GM18951 (cell line): ENCODE results near the gene RCOR3.
"Not testable (repeated sequence)": the region's sequence is repeated elsewhere in the genome, so short reads cannot be mapped to it uniquely, and the experiment has no call there.

Experiments
- POLR2A ChIP-seq: IDR thresholded peaks from 4 replicates; pipeline ENCODE4 v1.6.1; 2011; ENCODE audit warnings: mild to moderate bottlenecking; ENCODE audit not compliant: insufficient read length, insufficient read depth; ENCODE audit errors: extremely low read depth
- in situ Hi-C: fragments of 300-500 bp; cut with MboI; formaldehyde crosslinking; loops from one replicate; pipeline ENCODE4 v1.12.0; 2022; ENCODE audit warnings: low sequenced_read_pairs, mixed read lengths, inconsistent platforms; ENCODE audit not compliant: unreplicated experiment

The RCOR3 gene

DNA sequence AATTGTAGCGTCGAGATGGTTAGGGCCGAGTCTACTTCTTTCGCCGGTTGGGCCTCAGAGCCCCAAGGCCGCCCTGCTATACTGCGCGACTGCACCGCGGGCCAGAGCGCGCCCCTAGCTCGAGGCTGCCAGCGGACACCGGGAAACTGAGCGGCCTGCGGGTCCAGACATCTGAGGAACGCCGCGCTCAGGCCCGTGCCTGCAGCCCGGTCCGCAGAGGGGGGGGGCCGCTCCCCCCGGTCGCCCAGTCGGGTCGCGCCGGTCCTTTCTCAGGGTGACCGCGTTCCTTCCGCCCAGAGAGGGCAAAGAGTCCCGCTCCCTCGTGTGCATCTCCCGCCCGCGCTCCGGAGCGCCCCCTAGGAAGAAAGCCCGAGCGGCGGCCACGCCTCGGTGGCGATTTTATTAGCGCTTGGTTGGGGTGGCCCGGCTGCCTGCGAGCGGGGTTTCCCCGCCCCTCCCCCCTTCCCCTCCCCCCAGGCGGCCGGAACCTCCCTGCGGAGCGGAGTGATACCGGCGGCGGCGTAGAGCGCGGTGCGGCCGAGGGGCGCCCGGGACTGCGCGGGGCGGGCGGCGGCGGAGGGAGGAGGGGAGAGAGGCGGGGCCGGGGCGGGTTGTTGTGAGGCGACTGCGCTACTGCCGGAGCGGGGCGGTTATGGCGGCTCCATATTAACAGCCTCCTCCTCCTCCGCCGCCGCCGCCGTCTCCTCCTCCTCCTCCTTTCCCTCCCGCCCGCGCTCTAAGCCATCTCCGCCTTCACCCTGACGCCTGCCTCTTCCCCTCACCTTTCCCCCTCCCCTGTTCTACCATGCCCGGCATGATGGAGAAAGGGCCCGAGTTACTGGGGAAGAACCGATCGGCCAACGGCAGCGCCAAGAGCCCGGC, at the start of gene RCOR3:
Gene RCOR3 (plus strand): TSS at position 611 of the 882 bp plus-strand sequence. CDS start 195 bp downstream, at position 806.
- peak; percentile 74 for TF ChIP-seq POLR2A
- in situ Hi-C loops = no loop called here

DNA sequence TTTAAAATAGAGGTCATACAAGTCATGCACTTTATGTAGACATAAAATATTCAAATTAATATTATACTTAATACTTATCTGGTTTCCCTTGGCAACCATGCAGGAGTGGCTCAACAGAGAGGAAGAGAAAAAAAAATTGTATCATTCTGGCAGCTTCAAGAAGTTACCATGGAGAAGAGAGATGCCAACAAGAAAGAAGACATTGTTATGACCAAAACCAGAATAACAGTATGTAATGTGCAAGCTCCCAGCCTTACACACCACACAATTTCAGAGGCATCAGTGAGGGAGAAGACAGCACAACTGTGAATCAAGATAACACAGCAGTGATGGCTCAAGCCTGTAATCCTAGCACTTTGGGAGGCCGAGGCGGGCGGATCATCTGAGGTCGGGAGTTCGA, 49.1 kb upstream of the RCOR3 start:
- TF ChIP-seq POLR2A = no peak
- in situ Hi-C loops = no loop called here

DNA sequence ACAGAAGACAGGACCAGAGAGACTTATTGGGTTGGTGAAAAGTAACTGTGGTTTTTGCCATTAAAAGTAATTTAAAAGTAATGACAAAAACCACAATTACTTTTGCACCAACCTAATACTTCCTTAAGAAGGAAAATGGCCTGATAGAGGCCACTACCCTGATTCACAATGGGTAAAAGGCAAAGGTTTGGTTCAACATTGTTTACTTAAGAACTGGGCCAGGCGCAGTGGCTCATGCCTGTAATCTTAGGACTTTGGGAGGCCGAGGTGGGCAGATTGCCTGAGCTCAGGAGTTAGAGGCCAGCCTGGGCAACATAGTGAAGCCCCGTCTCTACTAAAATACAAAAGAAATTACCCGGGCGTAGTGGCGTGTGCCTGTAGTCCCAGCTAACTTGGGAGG, 48.2 kb upstream of the RCOR3 start:
- in situ Hi-C loops = no loop called here
- TF ChIP-seq POLR2A = no peak

DNA sequence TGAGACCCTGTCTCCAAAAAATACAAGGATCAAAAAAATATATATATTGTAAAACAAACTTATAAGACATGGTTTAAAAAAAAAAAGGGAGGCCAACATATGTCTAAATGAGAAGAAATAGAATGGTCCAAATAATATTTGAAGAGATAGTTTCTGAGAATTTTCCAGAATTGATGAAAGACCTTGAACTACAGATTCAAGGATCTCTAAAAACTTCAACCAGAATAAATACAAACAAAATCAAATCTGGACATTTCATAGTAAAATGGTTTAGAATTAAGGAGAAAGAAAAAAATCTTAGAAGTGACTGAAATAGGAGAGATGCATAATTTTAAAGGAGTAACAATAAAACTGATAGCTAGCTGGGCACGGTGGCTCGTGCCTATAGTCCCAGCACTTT, 45.5 kb upstream of the RCOR3 start:
- TF ChIP-seq POLR2A = no peak
- in situ Hi-C loops = no loop called here

DNA sequence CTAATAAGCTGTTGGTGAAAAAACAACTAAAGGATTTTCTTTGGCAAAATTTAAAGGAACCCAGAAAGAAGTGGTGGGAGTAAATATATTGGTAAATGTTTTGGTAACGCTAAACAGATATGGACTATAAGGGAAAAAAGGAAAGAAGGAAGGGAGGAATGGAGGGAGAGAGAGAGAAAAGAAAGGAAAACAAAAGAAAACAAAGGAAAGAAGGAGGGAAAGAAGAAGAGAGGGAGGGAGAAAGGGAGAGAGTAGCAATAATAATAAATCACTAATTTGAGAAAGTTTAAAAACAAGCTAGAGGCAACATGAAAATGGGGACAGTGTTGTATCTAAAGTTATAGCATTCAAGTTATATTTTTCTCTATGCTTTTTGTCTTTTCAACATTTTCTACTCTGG, 43.6 kb upstream of the RCOR3 start:
- in situ Hi-C loops = no loop called here
- TF ChIP-seq POLR2A = no peak

DNA sequence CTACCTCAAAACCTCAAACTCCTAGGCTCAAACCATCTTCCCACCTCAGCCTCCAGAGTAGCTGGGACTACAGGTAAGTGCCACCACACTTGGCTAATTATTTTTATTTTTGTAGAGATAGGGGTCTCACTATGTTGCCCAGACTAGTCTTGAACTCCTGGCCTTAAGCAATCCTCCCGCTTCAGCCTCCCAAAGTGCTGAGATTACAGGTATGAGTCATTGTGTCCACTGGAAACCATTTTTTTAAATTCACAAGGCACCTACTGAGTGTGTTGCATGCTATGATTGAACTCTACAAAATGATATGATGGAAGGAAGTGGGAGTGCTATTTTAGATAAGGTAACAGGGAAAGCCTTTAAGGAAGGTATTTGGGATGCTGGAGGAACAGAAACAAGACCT, 41.8 kb upstream of the RCOR3 start:
- TF ChIP-seq POLR2A = no peak
- in situ Hi-C loops = no loop called here

DNA sequence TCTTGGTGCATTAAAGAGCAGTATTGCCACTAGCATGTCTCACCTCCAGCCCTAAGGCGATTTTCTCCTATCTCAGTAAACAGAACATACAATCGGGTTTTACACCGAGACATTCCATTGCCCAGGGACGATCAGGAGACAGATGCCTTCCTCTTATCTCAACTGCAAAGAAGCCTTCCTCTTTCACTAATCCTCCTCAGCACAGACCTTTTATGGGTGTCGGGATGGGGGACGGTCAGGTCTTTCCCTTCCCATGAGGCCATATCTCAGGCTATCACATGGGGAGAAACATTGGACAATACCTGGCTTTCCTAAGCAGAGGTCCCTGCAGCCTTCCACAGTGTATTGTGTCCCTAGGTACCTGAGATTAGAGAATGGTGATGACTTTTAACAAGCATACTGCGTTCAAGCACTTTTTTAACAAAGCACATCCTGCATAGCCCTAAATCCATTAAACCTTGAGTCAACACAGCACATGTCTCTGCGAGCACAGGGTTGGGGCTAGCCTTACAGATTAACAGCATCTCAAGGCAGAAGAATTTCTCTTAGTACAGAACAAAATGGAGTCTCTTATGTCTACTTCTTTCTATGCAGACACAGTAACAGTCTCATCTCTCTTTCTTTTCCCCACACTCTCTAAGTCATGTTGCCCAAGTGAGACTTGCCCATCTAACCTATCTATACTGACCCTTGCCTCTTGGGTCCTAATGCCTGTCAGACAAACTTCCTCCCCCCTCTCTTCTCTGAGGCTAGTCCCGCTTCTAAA, 36.5 kb upstream of the RCOR3 start:
- in situ Hi-C loops = not testable (repeated sequence)

DNA sequence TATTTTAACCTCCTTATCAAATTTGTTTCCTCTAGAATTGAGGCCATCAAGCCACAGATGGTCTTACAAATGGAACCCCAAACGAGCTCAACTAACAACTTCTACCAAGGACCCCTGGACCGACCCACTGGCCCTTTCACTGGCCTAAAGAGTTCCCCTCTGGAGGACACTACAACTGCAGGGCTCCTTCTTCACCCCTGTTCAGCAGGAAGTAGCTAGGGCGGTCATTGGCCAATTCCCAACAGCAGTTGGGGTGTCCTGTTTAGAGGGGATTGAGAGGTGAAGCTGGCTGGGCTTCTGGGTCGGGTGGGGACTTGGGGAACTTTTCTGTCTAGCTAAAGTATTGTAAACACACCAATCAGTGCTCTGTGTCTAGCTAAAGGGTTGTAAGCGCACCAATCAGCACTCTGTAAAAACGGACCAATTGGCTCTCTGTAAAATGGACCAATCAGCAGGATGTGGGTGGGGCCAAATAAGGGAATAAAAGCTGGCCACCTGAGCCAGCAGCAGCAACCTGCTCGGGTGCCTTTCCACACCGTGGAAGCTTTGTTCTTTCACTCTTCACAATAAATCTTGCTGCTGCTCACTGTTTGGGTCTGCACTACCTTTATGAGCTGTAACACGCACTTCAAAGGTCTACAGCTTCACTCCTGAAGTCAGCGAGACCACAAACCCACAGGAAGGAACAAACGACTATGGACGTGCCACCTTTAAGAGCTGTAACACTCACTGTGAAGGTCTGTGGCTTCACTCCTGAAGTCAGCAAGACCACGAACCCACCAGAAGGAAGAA, 30.4 kb upstream of the RCOR3 start:
- in situ Hi-C loops = not testable (repeated sequence)

DNA sequence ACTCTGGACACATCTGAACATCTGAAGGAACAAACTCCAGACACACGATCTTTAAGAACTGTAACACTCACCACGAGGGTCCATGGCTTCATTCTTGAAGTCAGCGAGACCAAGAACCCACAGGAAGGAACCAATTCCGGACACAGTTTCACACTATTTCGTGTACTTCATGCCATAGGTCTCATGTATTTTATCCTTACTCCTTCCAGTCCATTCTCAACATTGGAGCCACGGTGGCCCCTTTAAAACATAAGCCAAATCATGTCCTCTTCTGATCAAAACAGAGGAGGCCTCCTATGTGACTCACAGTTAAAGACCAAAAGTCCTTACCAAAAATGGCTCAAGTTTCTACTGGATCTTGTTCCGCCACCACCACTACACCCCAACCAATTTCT, 29.8 kb upstream of the RCOR3 start:
- in situ Hi-C loops = no loop called here
- TF ChIP-seq POLR2A = no peak

DNA sequence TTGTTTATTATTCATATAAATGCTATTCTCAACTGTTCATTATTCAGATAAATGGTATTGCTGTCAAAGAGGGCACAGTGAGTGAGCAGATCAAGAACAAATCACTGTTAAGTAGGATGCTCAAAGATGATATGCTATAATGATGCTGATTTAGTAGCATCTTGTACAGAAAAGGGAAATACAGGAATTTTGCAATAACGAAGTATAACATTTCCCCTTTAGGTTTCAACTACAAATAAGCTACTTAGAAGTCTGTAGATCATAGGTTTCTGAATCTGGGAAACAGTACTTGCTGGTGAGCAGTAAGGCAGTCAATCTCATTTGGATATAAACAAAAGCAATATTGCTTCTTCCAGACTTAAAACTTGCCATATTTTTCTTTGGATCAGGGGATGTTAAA, 27.3 kb upstream of the RCOR3 start:
- TF ChIP-seq POLR2A = no peak
- in situ Hi-C loops = no loop called here

DNA sequence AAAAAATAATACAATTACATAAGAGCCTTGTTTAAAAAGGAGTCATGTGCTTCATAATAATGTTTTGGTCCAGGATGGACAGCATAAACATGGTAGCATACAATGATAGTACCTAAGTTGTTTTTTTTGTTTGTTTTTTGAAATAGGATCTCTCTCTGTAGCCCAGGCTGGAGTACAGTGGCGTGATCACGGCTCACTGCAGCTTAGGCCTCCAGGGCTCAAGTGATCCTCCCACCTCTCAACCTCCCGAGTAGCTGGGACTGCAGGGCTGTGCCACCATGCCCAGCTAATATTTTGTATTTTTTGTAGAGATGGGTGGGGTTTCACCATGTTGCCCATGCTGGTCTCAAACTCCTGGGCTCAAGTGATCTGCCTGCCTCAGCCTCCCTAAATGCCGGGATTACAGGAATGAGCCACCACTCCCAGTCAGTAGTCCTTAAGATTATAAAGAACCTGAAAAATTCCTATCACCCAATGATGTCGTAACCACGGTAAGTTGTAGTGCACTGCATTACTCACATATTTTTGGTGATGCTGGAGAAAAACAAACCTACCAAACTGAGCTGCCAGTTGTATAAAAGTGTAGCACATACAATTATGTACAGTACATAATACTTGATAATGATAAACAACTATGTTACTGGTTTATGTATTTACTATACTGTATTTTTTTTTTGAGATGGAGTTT, 22.4 kb upstream of the RCOR3 start:
- in situ Hi-C loops = no loop called here
- TF ChIP-seq POLR2A = no peak

DNA sequence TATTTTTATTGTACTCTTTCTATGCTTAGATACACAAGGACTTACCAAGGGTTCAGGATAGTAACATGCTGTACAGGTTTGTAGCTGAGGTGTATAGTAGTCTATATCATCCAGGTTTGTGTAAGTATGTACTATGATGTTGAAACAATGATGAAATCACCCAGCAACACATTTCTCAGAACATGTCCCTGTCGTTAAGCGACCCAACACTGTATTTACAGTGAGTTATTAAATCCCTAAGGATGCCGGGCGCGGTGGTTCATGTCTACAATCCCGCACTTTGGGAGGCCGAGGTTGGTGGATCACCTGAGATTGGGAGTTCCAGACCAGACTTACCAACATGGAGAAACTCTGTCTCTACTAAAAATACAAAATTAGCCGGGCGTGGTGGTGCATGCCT, 21.6 kb upstream of the RCOR3 start:
- in situ Hi-C loops = no loop called here
- TF ChIP-seq POLR2A = no peak

DNA sequence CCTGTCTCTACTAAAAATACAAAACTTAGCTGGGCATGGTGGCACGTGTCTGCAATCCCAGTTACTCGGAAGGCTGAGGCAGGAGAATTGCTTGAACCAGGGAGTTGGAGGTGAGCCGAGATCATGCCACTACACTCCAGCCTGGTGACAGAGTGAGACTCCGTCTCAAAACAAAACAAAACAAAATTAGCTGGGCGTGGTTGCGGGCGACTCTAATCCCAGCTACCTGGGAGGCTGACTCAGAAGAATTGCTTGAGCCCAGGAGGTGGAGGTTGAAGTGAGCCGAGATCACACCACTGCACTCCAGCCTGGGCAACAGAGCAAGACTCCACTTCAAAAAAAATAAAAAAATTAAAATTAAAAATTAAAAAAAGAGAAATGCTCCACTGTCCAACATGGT, 18.6 kb upstream of the RCOR3 start:
- in situ Hi-C loops = not testable (repeated sequence)
